Stimulated activated CD8-positive, alpha-beta memory T cell treated with anti-CD3 and anti-CD28 coated beads, Interleukin-2, amount 100 ng/mL, for 1 hour (primary cell): ENCODE results near the gene ACR.

Experiments used
- DNase-seq, 2 donors: peaks; one replicate each; pipeline ENCODE4 v3.0.0-alpha.2; 2020; ENCODE audit warnings: low read depth in 2 of 2

Gene ACR

GRCh38 chr22:50702821-50703725, 34.9 kb upstream of the ACR start:
- no peak for DNase-seq

- no peak for DNase-seq
These were observed 34.1 kb upstream of the ACR start for GRCh38 chr22:50703726-50704509.

- no peak for DNase-seq
These were observed 33.3 kb upstream of the ACR start for GRCh38 chr22:50704510-50705218.

DNA sequence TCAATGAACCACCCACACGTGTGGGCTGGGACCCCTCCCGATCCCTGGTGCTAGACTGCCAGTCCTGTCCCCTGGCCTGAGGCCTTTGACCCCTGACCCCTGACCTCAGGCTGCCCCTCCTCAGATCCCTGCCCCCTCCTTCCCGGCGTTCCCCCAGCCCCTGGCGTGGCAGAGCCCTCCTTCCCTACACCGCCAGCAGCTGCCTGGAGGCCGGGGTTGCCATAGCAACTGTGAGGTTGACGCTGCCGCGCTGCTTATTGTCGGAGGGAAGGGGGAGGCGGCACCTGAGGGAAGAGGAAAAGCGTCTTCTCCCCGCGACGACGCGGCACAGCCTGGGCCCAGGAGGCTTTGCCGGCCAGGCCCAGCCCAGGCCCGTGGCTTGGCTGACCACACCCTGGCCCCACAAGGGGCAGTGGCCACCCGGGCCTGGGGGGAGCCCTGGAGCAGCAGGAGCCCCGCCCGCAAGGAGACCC, 32.7 kb upstream of the ACR start:
- no peak for DNase-seq

DNA sequence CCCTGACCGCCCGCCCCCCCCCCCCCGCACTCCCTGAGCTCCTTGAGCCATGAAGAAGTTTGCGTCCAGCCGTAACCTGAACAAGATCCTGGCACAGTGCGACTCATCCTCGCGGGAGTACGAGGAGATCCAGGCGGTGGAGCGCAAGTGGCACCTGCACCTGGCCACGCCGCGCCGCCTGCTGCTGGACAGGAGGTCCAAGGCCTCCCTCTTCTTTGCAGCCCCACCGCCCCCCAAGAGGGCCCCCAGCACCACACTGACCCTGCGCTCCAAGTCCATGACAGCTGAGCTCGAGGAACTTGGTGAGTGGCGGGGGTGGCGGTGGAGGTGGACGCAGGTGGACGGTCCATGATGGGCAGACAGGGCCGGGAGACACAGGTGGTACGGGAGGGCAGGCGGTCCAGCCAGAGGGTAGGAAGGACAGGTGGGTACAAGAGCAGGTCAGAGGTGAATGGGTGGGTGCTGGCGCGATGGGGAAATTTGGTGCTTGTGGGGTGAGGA, 32.1 kb upstream of the ACR start:
- DNase-seq, result no peak

GRCh38 chr22:50706481-50707125, 31.4 kb upstream of the ACR start:
- DNase-seq, result no peak

GRCh38 chr22:50708474-50708873, 29.5 kb upstream of the ACR start:
- no peak for DNase-seq

DNA sequence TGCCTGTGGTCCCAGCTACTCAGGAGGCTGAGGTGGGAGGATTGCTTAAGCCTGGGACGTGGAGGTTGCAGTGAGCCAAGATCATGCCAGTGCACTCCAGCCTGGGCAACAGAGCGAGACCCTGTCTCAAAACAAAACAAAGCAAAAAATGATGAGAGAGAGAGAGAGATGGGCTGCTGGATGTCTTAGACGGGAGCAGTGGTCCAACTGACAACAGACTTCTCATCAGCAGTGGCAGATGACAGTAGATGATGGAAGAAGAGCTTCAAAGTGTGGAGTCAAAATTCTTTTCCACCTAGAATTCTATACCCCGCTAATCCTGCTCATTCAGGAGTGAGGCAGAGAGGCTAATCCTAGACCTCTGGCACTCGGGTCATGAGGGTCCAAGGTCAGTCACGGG, 29.0 kb upstream of the ACR start:
- DNase-seq, result no peak

DNA sequence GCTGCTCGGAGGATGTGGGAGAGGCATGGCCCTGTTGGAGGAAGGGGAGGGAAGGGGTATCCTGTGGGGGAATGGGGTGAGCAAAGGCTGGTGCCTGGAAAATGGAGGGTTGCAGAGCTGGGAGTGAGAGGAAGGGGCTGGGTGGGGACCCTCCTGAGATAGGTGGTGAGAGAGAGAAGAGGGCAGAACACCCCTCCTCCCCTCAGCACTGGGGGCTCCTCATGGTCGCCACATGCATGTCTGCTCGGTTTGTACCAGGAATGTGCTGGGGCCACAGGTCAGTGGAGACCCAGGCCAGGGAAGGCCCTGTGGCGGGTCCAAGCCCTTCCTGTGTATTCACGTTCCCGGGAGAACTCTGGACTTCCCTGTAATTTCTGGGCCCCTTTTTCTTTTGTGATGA, 27.8 kb upstream of the ACR start:
- DNase-seq, result no peak

DNA sequence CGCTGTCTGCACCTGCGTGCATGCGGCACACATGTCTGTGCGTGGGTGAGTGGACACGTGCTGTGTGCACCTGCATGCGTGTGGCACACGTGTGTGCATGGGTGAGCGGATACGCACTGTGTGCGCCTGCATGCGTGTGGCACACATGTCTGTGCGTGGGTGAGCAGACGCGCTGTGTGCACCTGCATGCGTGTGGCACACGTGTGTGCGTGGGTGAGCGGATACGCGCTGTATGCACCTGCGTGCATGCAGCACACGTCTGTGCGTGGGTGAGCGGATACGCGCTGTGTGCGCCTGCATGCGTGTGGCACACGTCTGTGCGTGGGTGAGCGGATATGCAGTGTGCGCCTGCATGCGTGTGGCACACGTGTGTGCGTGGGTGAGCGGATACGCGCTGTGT, 27.1 kb upstream of the ACR start:
- no peak for DNase-seq

GRCh38 chr22:50711446-50712340, 26.3 kb upstream of the ACR start:
- no peak for DNase-seq

- no peak for DNase-seq
These were observed 25.5 kb upstream of the ACR start for GRCh38 chr22:50712341-50713007.

DNA sequence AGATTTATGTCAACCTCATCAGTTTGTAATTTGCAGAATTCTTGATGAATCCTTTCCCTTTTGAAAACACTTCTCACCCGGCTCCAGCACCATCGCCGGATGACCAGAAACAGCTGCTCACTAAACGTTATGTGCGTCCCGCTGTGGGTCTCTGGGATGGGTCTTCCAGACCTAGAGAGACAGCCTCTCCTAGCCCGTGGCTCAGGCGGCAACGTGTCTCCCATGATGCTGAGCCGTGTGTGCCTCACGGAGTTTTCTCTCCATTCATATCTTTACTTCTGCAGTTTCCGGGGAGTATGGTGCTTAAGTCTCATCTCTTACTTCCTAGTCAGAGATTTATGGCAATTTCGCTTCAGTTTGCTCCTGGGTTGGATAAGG, 25.0 kb upstream of the ACR start:
- no peak for DNase-seq

GRCh38 chr22:50713571-50714056, 24.4 kb upstream of the ACR start:
- DNase-seq, result no peak

DNA sequence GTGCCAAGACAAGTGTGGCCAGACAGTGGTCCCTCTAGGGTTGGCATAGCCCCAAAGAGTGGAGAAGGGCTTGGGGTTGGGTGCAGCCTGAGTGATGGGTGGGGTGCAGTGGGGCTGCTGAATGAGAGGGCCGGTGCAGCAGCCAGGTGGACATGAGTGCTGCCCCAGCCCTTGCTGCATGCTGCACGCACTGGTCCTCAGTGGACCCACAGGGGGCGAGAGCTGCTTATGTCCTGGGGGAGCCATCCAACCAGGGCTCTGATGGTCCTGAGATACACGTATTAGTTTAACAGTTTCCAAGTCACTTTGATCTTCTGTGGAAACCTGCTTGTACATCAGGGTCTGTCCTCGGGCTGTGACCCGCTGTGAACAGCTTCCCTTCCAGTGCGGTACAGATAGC, 23.9 kb upstream of the ACR start:
- no peak for DNase-seq

- no peak for DNase-seq
These were observed 23.3 kb upstream of the ACR start for GRCh38 chr22:50714631-50715179.

- no peak for DNase-seq
These were observed 22.8 kb upstream of the ACR start for GRCh38 chr22:50715250-50715649.

- DNase-seq, result no peak
These were observed 22.2 kb upstream of the ACR start for GRCh38 chr22:50715776-50716175.

DNA sequence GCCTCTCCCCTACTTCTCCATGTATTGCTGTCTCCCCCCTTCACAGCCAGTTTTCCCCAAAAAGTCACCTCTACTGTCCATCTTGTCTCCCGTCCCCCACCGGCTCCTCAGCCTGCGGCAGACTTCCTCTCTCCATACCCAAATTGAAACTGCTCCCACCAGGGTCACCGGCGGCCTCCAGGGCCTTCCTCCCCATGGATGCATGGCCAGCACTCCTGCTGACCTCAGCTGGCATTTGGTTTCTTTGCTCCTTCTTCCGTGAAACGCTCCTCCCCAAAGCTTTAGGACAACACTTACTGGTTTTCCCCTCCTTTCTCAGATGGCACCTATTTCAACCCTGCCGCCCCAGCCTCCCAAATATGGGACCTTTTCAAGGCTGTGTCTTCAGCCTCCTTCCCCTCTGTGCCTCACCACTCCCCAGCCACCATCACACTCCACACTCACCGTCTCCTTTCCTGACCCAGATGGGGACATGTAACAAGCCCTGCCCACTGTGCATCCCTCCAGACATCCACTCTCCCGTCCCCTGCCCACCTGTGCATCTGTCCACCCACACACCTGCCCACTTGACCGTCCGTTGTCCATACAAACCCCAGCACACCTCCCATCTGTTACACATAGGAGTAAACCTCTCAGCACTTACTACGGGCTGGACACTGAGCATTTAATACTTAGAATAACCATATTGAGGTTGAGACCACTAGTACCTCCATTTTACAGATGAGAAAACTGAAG, 21.5 kb upstream of the ACR start:
- DNase-seq, result no peak
